ENCODE results near the gene CNOT9. TPM values are rescaled to one million over a fixed set of nuclear protein-coding genes. Genes with fewer than 3 reads are reported as not detected.
"Not testable (repeated sequence)": the region's sequence is repeated elsewhere in the genome, so short reads cannot be mapped to it uniquely, and the experiment has no call there.

CNOT9 gene
- total RNA-seq, 1 experiment from 2014 or later, result 65.7 TPM

DNA sequence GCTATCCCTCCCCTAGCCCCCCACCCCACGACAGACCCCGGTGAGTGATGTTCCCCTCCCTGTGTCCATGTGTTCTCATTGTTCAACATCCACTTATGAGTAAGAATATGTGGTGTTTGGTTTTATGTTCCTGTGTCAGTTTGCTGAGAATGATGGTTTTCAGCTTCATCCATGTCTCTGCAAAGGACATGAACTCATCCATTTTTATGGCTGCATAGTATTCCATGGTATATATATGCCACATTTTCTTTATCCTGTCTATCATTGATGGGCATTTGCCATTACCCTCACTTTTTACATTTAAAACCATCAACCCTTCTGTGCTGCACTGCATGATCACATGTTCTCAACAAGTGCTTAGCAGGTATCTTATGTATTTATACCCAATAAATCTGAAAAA, 40.2 kb upstream of the CNOT9 start:
- H2AFZ ChIP-seq (ENCODE audit: low read depth, low read length, poor library complexity, severe bottlenecking); H3K79me2 ChIP-seq (ENCODE audit: insufficient read depth, low read length); BruUV-seq (replicated peaks); H3K4me1 ChIP-seq (ENCODE audit: control insufficient read depth in 1 of 2, insufficient read depth in 2 of 2, low read length in 2 of 2); intact Hi-C loops (cut with micrococcal nuclease); H3K9ac ChIP-seq (ENCODE audit: low read length); H3K27me3 ChIP-seq (ENCODE audit: insufficient read depth, low read length); ATAC-seq; H4K20me1 ChIP-seq (ENCODE audit: insufficient read depth); H3K27ac ChIP-seq (ENCODE audit: low read depth, low read length); H3K4me3 ChIP-seq (replicated peaks in 1 of 2; ENCODE audit: low read depth in 1 of 2, low read length in 2 of 2); H3K9me3 ChIP-seq (ENCODE audit: control insufficient read depth in 1 of 2, insufficient read depth in 1 of 2, low read depth in 1 of 2, low read length in 2 of 2); CTCF ChIA-PET; RAD21 ChIA-PET (ENCODE audit: low non-redundant PET in 1 of 2, low total read pairs in 2 of 2, uncharacterized antibody in 2 of 2, unreplicated experiment in 2 of 2); H3K4me2 ChIP-seq (ENCODE audit: low read length); H3K9me2 ChIP-seq (ENCODE audit: insufficient read depth); DNase-seq (ENCODE audit: low read depth, low spot score): not testable (repeated sequence)
- POLR2A ChIA-PET, result interaction anchor here (0.7 kb wide), 1 partner anchor 671 kb away, joined by 3 read pairs; no protein-coding TSS in a partner anchor
- peaks cover 16 to 50% of the 10 kb centered on the region in 2 experiments for H3K36me3 ChIP-seq (ENCODE audit: control insufficient read depth in 1 of 2, insufficient read depth in 2 of 2, low read length in 2 of 2)

GRCh38 chr2:218529990-218530389, 38.6 kb upstream of the CNOT9 start:
- RAD21 ChIA-PET (ENCODE audit: low non-redundant PET in 1 of 2, low total read pairs in 2 of 2, uncharacterized antibody in 2 of 2, unreplicated experiment in 2 of 2), result no interaction called here
- Histone ChIP-seq H3K4me2 (ENCODE audit: low read length) (no peak overlapping the region), H3K36me3 (ENCODE audit: control insufficient read depth in 1 of 2, insufficient read depth in 2 of 2, low read length in 2 of 2) (peaks cover 18 to 50% of the 10 kb centered on the region in 2 experiments), H3K4me1 (ENCODE audit: control insufficient read depth in 1 of 2, insufficient read depth in 2 of 2, low read length in 2 of 2) (no peaks in the 10 kb centered on the region), H3K27ac (ENCODE audit: low read depth, low read length) (no peak overlapping the region), H3K9me2 (ENCODE audit: insufficient read depth) (no peaks in the 10 kb centered on the region), H3K9ac (ENCODE audit: low read length) (no peak overlapping the region), H3K79me2 (ENCODE audit: insufficient read depth, low read length) (no peaks in the 10 kb centered on the region), H3K9me3 (ENCODE audit: control insufficient read depth in 1 of 2, insufficient read depth in 1 of 2, low read depth in 1 of 2, low read length in 2 of 2) (no peaks in the 10 kb centered on the region; a peak in 1 of 4 replicates), H2AFZ (ENCODE audit: low read depth, low read length, poor library complexity, severe bottlenecking) (no peak overlapping the region), H3K4me3 (replicated peaks in 1 of 2; ENCODE audit: low read depth in 1 of 2, low read length in 2 of 2) (no peak overlapping the region), H4K20me1 (ENCODE audit: insufficient read depth) (no peaks in the 10 kb centered on the region), H3K27me3 (ENCODE audit: insufficient read depth, low read length) (no peaks in the 10 kb centered on the region)
- BruUV-seq (replicated peaks), result no TSS peak
- CTCF ChIA-PET, result no interaction called here
- ATAC-seq (no peak), DNase-seq (ENCODE audit: low read depth, low spot score) (no peak)
- no peak for TF ChIP-seq SP1 (IDR thresholded peaks at IDR 0.05; ENCODE audit: low read depth)
- no peak for TF ChIP-seq FOSL1 (IDR thresholded peaks at IDR 0.05; ENCODE audit: low read depth)
- TF ChIP-seq, protein P1, sequence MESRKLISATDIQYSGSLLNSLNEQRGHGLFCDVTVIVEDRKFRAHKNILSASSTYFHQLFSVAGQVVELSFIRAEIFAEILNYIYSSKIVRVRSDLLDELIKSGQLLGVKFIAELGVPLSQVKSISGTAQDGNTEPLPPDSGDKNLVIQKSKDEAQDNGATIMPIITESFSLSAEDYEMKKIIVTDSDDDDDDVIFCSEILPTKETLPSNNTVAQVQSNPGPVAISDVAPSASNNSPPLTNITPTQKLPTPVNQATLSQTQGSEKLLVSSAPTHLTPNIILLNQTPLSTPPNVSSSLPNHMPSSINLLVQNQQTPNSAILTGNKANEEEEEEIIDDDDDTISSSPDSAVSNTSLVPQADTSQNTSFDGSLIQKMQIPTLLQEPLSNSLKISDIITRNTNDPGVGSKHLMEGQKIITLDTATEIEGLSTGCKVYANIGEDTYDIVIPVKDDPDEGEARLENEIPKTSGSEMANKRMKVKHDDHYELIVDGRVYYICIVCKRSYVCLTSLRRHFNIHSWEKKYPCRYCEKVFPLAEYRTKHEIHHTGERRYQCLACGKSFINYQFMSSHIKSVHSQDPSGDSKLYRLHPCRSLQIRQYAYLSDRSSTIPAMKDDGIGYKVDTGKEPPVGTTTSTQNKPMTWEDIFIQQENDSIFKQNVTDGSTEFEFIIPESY (IDR thresholded peaks at IDR 0.05; ENCODE audit: extremely low read depth, insufficient replicate concordance, low read length), result no peak
- no peak for TF ChIP-seq ZNF274 (IDR thresholded peaks at IDR 0.05; ENCODE audit: low read depth, low read length)
- TF ChIP-seq SIN3A (IDR thresholded peaks at IDR 0.05; ENCODE audit: low read depth), result no peak
- TF ChIP-seq EZH2phosphoT487 (IDR thresholded peaks at IDR 0.05; ENCODE audit: borderline replicate concordance), result no peak
- no peak for TF ChIP-seq TCF7L2 (IDR thresholded peaks at IDR 0.05; ENCODE audit: borderline replicate concordance, extremely low read depth, insufficient read depth, insufficient read length)
- TF ChIP-seq MAX (IDR thresholded peaks at IDR 0.05), result no peak
- no peak for TF ChIP-seq CEBPB (IDR thresholded peaks at IDR 0.05; ENCODE audit: low read depth)
- no peak for TF ChIP-seq POLR2AphosphoS5 (IDR thresholded peaks at IDR 0.05; ENCODE audit: low read depth, low read length)
- no peak for TF ChIP-seq EGR1 (IDR thresholded peaks at IDR 0.05; ENCODE audit: low read depth)
- TF ChIP-seq SRF (IDR thresholded peaks at IDR 0.05; ENCODE audit: low read depth), result no peak
- intact Hi-C loops (cut with micrococcal nuclease), result no loop called here
- POLR2A ChIA-PET, result no interaction called here
